ENCODE measurements around the gene BCAS3. TPM values are rescaled to one million over a fixed set of nuclear protein-coding genes. Genes with fewer than 3 reads are reported as not detected.
A peak's percentile ranks its signal among the peaks of the same experiment; 100 is the strongest.

Gene BCAS3
- total and polyA plus RNA-seq, 11 donors = 4.5 to 23.5 (median 17.9) TPM

- TF ChIP-seq CTCF (IDR thresholded peaks at IDR 0.05) (no peak), POLR2A (IDR thresholded peaks at IDR 0.05) (no peak)
- intact Hi-C loops (cut with DNase I) = loop anchor here in 6 of 10 donors (5.0 to 10.0 kb wide), 9 partner anchors 44 to 394 kb away; no protein-coding TSS in a partner anchor
- 36 to 65% (median 44%) methylated on average over 3 of the region's 3 CpGs for WGBS, 4 donors
- DNase-seq (peak in 2 of 5 donors; percentile 16 to 39), ATAC-seq (peak in 3 of 4 donors; percentile 65 to 80 (median 72))
- Histone ChIP-seq H3K9me3 (no peaks in the 10 kb centered on the region), H3K27ac (peak overlapping the region in 11 of 12 donors; percentile 9 to 49 (median 35)), H3K36me3 (no peaks in the 10 kb centered on the region), H3K27me3 (no peaks in the 10 kb centered on the region), H3K4me3 (no peak overlapping the region), H3K4me1 (peaks cover 0 to 48% (median 21%) of the 10 kb centered on the region in 12 donors)
Measured at GRCh38 chr17:61007980-61008379, 330.3 kb downstream of the BCAS3 start.

GRCh38 chr17:61009663-61010062 lies 332.0 kb downstream of the BCAS3 start:
- peak in 3 of 4 donors; percentile 53 to 72 (median 64) for ATAC-seq
- WGBS, 4 donors = 18 to 31% (median 19%) methylated on average over 1 of the region's 1 CpG
- no peaks in the 10 kb centered on the region for H3K36me3 ChIP-seq
- TF ChIP-seq POLR2A (IDR thresholded peaks at IDR 0.05) (no peak), CTCF (IDR thresholded peaks at IDR 0.05) (no peak)
- peak in 2 of 5 donors; percentile 31 to 33 for DNase-seq
- no peak overlapping the region for H3K4me3 ChIP-seq
- intact Hi-C loops (cut with DNase I) = loop anchor here in 6 of 10 donors (5.0 to 10.0 kb wide), 9 partner anchors 43 to 393 kb away; no protein-coding TSS in a partner anchor
- H3K27me3 ChIP-seq = no peaks in the 10 kb centered on the region
- H3K9me3 ChIP-seq = no peaks in the 10 kb centered on the region
- H3K27ac ChIP-seq = peak overlapping the region in 4 of 12 donors; percentile 19 to 60 (median 40)
- H3K4me1 ChIP-seq = peaks cover 0 to 48% (median 22%) of the 10 kb centered on the region in 12 donors

GRCh38 chr17:61010661-61011170 lies 333.1 kb downstream of the BCAS3 start:
- Histone ChIP-seq H3K4me3 (no peak overlapping the region), H3K36me3 (no peaks in the 10 kb centered on the region), H3K27ac (peak overlapping the region in 8 of 12 donors; percentile 0 to 60 (median 22)), H3K9me3 (no peaks in the 10 kb centered on the region), H3K4me1 (peaks cover 0 to 48% (median 22%) of the 10 kb centered on the region in 12 donors), H3K27me3 (no peaks in the 10 kb centered on the region)
- ATAC-seq (no peak), DNase-seq (no peak)
- intact Hi-C loops (cut with DNase I) = loop anchor here in 1 of 10 donors (5.0 kb wide), 1 partner anchor 117 kb away; no protein-coding TSS in a partner anchor
- TF ChIP-seq POLR2A (IDR thresholded peaks at IDR 0.05) (no peak), CTCF (IDR thresholded peaks at IDR 0.05) (no peak)
- 68 to 85% (median 78%) methylated on average over 2 of the region's 2 CpGs for WGBS, 4 donors

GRCh38 chr17:61011251-61011650 lies 333.6 kb downstream of the BCAS3 start:
- intact Hi-C loops (cut with DNase I) = loop anchor here in 1 of 10 donors (5.0 kb wide), 1 partner anchor 116 kb away; no protein-coding TSS in a partner anchor
- no peaks in the 10 kb centered on the region for H3K27me3 ChIP-seq
- WGBS, 4 donors = 49 to 51% (median 50%) methylated on average over 4 of the region's 4 CpGs
- no peaks in the 10 kb centered on the region for H3K9me3 ChIP-seq
- DNase-seq (no peak), ATAC-seq (peak; percentile 28 to 52 (median 46))
- H3K4me3 ChIP-seq = no peak overlapping the region
- TF ChIP-seq POLR2A (IDR thresholded peaks at IDR 0.05) (no peak), CTCF (IDR thresholded peaks at IDR 0.05) (no peak)
- peaks cover 0 to 48% (median 22%) of the 10 kb centered on the region in 12 donors for H3K4me1 ChIP-seq
- H3K36me3 ChIP-seq = peaks cover 0 to 4% (median 0%) of the 10 kb centered on the region in 9 donors
- peak overlapping the region in 8 of 12 donors; percentile 0 to 60 (median 22) for H3K27ac ChIP-seq

All from heart left ventricle (tissue), 16 donors.